ENCODE measurements around the gene ARGLU1.

GRCh38 chr13:106565127-106565775 lies 2.7 kb downstream of the ARGLU1 start:
- TF ChIP-seq, protein P1, sequence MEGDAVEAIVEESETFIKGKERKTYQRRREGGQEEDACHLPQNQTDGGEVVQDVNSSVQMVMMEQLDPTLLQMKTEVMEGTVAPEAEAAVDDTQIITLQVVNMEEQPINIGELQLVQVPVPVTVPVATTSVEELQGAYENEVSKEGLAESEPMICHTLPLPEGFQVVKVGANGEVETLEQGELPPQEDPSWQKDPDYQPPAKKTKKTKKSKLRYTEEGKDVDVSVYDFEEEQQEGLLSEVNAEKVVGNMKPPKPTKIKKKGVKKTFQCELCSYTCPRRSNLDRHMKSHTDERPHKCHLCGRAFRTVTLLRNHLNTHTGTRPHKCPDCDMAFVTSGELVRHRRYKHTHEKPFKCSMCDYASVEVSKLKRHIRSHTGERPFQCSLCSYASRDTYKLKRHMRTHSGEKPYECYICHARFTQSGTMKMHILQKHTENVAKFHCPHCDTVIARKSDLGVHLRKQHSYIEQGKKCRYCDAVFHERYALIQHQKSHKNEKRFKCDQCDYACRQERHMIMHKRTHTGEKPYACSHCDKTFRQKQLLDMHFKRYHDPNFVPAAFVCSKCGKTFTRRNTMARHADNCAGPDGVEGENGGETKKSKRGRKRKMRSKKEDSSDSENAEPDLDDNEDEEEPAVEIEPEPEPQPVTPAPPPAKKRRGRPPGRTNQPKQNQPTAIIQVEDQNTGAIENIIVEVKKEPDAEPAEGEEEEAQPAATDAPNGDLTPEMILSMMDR (IDR thresholded peaks at IDR 0.05): no peak
- TF ChIP-seq EZH2phosphoT487 (IDR thresholded peaks at IDR 0.05): no peak

Data from neural progenitor cell (in vitro differentiated cells).